ENCODE data around the gene NUP133.

- TF ChIP-seq POLR2A (IDR thresholded peaks at IDR 0.05; ENCODE audit: low read depth, low read length) (no peak), POLR2AphosphoS5 (IDR thresholded peaks at IDR 0.05; ENCODE audit: low read depth, low read length) (no peak), TAF1 (IDR thresholded peaks at IDR 0.05; ENCODE audit: borderline replicate concordance, low read depth, low read length) (no peak)
Observed at GRCh38 chr1:229507502-229507901, 639 bp downstream of the NUP133 start.

Data from GM12892 (cell line).